ENCODE results near the gene GRPEL1.

The GRPEL1 gene

DNA sequence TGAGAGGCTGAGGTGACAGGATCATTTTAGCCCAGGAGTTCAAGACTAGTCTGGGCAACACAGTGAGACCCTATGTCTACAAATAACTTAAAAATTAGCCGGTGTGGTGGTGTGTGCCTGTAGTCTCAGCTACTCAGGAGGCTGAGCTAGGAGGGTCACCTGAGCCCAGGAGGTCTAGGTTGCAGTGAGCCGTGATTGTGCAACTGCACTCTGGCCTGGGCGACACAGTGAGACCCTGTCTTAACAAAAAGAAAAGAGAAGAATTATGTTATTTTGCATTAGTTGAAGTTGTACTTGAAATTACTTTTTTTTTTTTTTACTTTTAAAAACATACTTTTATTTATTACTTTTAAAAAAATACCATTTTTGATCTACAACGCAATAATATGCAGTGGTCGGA is 46.5 kb downstream of the GRPEL1 start:
- no peak for DNase-seq

DNA sequence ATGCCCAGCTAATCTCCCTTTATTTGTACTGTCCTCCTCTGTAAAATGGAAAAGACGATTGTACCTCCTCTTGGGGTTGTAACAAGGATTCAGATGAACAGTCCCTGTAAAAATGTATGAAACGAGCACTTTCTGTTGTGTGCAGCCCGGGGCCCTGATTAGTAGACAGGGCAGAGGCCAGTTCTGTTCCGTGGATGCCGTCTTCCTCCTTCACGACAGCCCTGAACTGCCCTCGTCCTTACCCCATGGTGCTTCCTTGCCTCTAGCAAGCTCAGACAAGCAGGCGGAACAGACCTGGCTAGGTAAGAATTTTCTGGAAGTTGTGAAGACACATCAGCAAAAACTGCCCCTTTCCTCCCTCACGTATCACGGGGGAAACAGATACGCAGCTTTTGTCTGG is 47.0 kb downstream of the GRPEL1 start:
- no peak for DNase-seq

DNA sequence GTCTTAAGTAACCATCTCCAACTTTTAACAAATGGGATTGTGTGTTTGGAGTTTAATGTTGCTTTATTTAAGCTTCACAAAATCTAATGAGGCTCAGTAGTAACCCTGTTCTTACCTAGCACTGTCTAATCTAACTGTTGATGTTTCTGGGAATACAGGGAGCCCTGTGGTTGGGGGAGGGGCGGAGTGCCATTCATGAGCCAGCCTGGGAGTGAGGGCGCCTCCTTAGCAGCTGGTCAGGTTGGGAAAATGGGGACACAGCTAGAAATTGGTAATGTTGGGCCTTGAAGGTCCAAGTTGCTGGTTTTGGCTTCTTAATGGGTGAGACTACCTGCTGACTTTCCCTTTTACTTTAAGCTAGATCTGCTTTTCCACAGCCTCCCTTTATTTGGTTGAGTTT is 47.6 kb downstream of the GRPEL1 start:
- no peak for DNase-seq

DNA sequence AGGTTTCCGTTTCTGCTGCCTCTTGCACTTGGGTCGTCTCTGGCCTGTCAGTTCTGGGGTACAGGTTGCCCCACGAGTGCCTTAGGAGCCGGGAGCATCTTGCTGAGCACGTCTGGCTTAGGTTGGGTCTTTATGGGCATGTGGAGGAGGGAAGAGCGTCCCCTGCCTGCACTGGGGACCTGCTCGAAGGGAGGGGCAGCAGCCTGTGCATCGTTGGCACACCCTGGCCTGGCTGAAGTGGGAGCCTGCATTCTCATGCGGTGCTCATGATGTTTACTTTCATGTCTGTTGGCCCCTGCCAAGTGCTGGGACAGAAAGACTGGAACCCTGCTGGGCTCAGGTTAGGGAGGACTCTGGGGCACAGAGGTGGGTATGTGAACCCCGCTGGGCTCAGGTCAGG is 48.5 kb downstream of the GRPEL1 start:
- DNase-seq = no peak

DNA sequence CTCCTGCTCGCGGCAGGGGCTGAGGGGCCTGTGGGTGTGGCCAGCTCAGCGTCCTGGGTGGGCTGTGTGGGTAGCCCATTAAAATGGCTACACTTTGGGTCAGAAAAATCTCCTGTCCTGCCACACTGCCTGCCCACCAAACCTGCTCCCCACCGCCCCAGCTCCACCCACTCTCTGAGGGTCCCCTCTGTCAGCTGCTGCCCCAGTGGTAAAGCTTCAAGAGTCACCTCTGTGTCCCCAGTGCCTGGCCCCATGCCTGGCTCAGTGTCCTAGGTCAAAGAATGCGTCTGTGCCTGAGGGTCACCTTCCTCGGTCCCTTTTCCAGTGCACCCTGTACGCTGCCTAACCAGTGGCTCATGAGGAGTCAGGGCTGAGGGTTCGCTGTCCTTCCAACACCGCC is 49.6 kb downstream of the GRPEL1 start:
- DNase-seq = no peak

DNA sequence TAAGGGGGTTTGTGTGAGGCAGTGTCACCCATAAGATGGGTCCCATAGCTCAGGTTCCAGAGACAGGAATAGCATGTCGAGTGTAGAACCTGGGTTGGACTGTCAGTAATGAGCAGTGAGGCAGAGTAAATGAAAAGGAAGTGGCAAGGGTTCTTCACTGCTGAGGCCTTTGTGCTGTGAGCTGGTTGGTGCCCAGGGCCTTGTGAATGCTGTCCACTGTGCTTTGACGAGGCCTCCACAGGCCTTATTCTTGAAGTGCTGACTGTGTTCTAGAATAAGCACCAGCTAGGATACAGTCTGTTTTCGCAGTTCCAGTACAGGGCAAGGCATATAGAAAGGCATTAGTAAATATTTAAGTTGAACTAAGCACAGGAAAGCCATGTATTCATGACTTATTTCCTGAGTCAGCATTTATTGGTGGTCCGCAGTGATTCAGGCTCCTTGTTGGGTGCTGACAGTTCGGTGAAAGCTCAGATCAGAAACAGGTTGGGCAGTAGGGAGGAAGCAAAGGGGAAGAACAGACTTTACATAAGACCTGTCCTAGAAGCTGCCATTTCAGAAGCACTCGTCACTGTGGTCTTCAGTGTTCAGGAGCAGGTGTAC is 50.3 kb downstream of the GRPEL1 start:
- no peak for DNase-seq

DNA sequence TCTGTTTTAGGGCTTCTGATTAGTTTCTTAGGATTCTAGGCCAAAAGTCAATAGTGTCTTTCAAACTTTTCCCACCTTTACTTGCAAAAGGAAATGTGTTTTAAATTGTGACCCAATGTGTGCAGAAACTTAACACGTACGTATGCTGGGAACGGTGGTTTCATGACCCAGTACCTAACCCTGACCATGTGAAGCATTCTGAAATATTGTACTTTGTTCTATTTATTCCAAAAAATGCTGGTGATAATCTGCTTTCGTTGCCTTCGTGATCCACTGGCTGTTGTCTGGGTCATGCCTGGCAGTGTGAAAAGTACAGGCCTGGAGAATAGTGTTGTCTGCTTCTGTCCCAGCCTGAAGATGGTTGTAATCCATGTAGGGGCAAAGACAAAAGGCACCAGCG is 51.4 kb downstream of the GRPEL1 start:
- no peak for DNase-seq

DNA sequence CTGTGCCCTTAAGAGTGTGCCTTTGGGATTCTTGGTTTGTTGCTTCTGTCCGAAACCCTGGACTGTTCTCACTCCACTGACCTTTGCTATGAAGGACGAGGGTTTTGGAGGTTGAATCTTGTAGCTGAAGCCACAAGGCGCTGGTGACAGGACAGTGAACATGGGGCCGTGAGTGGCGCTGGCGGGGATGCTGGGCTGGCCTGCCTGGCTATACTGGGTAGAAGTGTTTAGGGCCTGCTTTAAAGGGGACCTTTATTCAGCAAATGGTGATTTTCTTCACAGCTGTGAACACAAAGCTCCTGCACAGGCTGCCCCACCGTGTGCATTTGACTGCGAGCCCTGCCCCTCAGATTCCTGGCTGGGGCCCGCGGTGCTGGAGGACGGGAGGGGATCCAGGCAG is 51.8 kb downstream of the GRPEL1 start:
- DNase-seq = no peak

DNA sequence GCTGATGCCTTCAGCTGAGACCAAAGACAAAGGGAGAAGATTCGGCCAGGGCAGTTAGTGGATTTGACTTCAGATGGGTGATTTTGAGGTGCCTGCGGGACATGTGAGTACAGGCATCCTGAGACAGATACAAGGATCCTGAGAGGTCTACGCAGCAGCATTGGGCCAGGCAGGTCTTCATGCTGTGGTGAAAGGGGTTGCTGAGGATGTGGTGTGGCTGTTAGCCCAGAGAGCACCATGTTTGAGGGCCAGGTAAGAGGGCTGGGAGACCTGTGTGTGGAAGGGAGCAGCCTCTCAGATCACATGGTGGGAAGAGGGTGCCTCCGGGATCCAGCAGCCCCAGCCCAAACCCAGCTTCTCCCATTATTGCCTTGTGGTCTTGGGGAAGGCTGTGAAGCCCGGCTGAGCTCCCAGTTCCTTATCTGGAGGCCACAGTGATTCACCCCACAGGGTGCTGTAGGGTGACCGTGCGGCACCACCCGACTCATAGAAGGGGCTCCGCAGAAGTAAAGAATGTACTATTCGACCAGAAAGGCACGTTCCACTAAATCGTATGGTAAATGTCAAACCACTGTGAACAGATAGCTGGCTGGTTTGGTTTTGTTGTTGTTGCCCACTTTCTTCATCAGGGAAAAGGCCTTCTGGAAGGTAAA is 52.4 kb downstream of the GRPEL1 start:
- DNase-seq = no peak

DNA sequence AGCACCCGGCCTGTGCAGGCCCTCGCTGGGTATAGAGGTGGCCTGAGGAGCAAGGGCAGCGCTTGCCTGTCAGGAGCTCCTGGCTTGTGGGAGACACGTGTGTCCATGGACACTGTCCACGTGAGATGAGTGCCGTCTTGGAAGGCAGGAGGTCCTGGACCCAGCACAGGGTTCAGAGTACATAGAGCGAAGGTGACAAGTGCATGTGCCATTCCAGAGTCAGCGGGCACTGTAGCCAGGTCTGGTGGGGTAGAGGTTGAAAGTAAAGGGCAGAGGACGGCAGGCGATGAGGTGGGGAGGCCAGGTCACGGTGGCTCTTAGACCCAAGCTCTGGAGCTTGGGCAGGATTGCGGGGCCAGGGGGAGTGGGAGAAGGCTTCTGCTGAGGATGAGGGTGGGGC is 53.0 kb downstream of the GRPEL1 start:
- DNase-seq = no peak

DNA sequence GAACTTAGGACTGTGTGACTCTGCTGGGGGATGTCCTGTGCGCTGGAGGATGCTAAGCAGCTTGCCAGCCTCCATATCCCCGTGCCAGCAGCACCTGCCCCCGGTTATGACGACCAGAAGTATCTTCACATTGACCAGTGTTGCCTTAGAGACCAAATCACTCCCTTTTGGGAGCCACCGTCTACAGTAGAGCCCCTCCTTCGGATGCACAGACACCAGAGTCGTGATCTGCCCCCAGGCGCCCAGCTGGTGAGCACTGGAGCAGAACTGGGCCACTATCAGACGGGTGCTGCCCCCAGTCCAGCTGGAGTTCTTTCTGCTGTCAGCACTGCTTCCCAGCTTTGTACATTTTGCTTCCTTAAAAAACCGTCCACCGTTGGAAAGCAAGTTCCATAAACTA is 54.7 kb downstream of the GRPEL1 start:
- DNase-seq = no peak

DNA sequence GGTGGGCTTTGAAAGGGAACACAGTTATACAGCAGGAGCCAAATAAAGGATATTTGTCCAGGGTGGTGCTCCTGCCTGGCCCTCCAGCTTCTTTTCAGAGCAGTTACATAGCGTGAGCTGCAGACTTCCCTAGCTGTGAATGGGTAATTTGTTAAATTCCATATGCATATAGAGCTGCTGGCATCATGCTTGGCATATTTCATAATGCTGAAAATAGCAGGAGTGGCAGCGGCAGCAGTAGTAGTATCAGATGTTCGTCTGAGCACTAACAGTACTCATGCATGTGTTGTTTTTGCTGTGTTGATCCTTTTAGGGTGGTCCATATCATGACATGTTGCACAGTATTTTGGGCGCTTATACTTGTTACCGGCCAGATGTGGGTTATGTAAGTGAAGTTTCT is 58.3 kb downstream of the GRPEL1 start:
- no peak for DNase-seq

Data from stimulated activated naive CD4-positive, alpha-beta T cell (primary cell).